ENCODE data around the gene FKBP15. TPM values are rescaled to one million over a fixed set of nuclear protein-coding genes. Genes with fewer than 3 reads are reported as not detected.

Gene FKBP15
- polyA plus RNA-seq, 1 donor from 2014 or later, result 12.1 TPM

- Histone ChIP-seq H3K9ac (ENCODE audit: low read length) (no peak overlapping the region), H3K36me3 (ENCODE audit: insufficient read depth, low read length) (no peaks in the 10 kb centered on the region), H3K4me3 (ENCODE audit: low read length) (no peak overlapping the region), H3K79me2 (replicated peaks; ENCODE audit: insufficient read depth, low read length) (no peaks in the 10 kb centered on the region), H3K27me3 (ENCODE audit: insufficient read depth, low read depth, low read length) (no peaks in the 10 kb centered on the region), H3K9me2 (ENCODE audit: insufficient read depth, low read length) (no peaks in the 10 kb centered on the region), H3F3A (ENCODE audit: insufficient read depth, low read length, poor library complexity, severe bottlenecking) (no peaks in the 10 kb centered on the region), H3K27ac (ENCODE audit: low read length) (no peak overlapping the region), H3K9me3 (ENCODE audit: low read length) (no peaks in the 10 kb centered on the region), H4K20me1 (ENCODE audit: insufficient read depth) (no peaks in the 10 kb centered on the region), H2AFZ (ENCODE audit: low read depth, low read length) (no peak overlapping the region), H3K4me2 (ENCODE audit: low read length) (no peak overlapping the region)
- TF ChIP-seq, protein P1, sequence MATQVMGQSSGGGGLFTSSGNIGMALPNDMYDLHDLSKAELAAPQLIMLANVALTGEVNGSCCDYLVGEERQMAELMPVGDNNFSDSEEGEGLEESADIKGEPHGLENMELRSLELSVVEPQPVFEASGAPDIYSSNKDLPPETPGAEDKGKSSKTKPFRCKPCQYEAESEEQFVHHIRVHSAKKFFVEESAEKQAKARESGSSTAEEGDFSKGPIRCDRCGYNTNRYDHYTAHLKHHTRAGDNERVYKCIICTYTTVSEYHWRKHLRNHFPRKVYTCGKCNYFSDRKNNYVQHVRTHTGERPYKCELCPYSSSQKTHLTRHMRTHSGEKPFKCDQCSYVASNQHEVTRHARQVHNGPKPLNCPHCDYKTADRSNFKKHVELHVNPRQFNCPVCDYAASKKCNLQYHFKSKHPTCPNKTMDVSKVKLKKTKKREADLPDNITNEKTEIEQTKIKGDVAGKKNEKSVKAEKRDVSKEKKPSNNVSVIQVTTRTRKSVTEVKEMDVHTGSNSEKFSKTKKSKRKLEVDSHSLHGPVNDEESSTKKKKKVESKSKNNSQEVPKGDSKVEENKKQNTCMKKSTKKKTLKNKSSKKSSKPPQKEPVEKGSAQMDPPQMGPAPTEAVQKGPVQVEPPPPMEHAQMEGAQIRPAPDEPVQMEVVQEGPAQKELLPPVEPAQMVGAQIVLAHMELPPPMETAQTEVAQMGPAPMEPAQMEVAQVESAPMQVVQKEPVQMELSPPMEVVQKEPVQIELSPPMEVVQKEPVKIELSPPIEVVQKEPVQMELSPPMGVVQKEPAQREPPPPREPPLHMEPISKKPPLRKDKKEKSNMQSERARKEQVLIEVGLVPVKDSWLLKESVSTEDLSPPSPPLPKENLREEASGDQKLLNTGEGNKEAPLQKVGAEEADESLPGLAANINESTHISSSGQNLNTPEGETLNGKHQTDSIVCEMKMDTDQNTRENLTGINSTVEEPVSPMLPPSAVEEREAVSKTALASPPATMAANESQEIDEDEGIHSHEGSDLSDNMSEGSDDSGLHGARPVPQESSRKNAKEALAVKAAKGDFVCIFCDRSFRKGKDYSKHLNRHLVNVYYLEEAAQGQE (IDR thresholded peaks at IDR 0.05; ENCODE audit: borderline replicate concordance), result no peak
- TF ChIP-seq RAD21 (conservative IDR thresholded peaks at IDR 0.05) (no peak), SMC3 (conservative IDR thresholded peaks at IDR 0.05; ENCODE audit: poor library complexity) (no peak), TAF1 (IDR thresholded peaks at IDR 0.05; ENCODE audit: low read depth) (no peak), POLR2AphosphoS5 (IDR thresholded peaks at IDR 0.05) (no peak), EZH2 (IDR thresholded peaks at IDR 0.05; ENCODE audit: borderline replicate concordance, insufficient read depth, low read length, poor library complexity, severe bottlenecking) (no peak), MXI1 (conservative IDR thresholded peaks at IDR 0.05; ENCODE audit: poor library complexity, severe bottlenecking) (no peak), EP300 (conservative IDR thresholded peaks at IDR 0.05; ENCODE audit: poor library complexity, severe bottlenecking) (no peak)
- TF ChIP-seq, protein P2, sequence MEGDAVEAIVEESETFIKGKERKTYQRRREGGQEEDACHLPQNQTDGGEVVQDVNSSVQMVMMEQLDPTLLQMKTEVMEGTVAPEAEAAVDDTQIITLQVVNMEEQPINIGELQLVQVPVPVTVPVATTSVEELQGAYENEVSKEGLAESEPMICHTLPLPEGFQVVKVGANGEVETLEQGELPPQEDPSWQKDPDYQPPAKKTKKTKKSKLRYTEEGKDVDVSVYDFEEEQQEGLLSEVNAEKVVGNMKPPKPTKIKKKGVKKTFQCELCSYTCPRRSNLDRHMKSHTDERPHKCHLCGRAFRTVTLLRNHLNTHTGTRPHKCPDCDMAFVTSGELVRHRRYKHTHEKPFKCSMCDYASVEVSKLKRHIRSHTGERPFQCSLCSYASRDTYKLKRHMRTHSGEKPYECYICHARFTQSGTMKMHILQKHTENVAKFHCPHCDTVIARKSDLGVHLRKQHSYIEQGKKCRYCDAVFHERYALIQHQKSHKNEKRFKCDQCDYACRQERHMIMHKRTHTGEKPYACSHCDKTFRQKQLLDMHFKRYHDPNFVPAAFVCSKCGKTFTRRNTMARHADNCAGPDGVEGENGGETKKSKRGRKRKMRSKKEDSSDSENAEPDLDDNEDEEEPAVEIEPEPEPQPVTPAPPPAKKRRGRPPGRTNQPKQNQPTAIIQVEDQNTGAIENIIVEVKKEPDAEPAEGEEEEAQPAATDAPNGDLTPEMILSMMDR (IDR thresholded peaks at IDR 0.05; ENCODE audit: poor library complexity, severe bottlenecking), result no peak
Measured at GRCh38 chr9:113267911-113268566, 47.0 kb upstream of the FKBP15 start.

DNA sequence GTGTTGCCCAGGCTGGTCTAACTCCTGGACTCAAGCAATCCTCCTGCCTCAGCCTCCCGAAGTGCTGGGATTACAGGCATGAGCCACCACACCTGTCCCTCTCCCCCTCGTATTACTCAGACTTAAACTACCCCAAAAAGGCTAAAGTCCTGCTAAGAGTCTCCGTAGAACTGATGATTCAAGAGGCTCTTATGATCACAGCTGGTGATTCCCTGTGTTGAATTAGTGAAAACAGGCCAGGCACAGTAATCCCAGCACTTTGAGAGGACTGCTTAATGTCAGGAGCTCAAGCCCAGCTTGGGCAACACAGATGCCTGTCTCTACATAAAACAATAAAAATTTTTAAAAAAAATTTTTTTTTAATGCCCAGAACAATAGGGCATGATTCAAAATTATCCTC is 45.1 kb upstream of the FKBP15 start:
- TF ChIP-seq POLR2AphosphoS5 (IDR thresholded peaks at IDR 0.05), result no peak
- no peak for TF ChIP-seq EZH2 (IDR thresholded peaks at IDR 0.05; ENCODE audit: borderline replicate concordance, insufficient read depth, low read length, poor library complexity, severe bottlenecking)
- TF ChIP-seq, protein P2 (IDR thresholded peaks at IDR 0.05; ENCODE audit: poor library complexity, severe bottlenecking), result no peak
- TF ChIP-seq MXI1 (conservative IDR thresholded peaks at IDR 0.05; ENCODE audit: poor library complexity, severe bottlenecking), result no peak
- TF ChIP-seq, protein P1 (IDR thresholded peaks at IDR 0.05; ENCODE audit: borderline replicate concordance), result no peak
- TF ChIP-seq SMC3 (conservative IDR thresholded peaks at IDR 0.05; ENCODE audit: poor library complexity), result no peak
- no peak for TF ChIP-seq RAD21 (conservative IDR thresholded peaks at IDR 0.05)
- TF ChIP-seq TAF1 (IDR thresholded peaks at IDR 0.05; ENCODE audit: low read depth), result no peak
- TF ChIP-seq EP300 (conservative IDR thresholded peaks at IDR 0.05; ENCODE audit: poor library complexity, severe bottlenecking), result no peak
- H3K9me2 ChIP-seq (ENCODE audit: insufficient read depth, low read length), result no peaks in the 10 kb centered on the region
- H3K4me3 ChIP-seq (ENCODE audit: low read length), result no peak overlapping the region
- H3K36me3 ChIP-seq (ENCODE audit: insufficient read depth, low read length), result no peaks in the 10 kb centered on the region
- no peaks in the 10 kb centered on the region for H4K20me1 ChIP-seq (ENCODE audit: insufficient read depth)
- H3K79me2 ChIP-seq (replicated peaks; ENCODE audit: insufficient read depth, low read length), result no peaks in the 10 kb centered on the region
- no peak overlapping the region for H2AFZ ChIP-seq (ENCODE audit: low read depth, low read length)
- H3K4me2 ChIP-seq (ENCODE audit: low read length), result no peak overlapping the region
- H3K9ac ChIP-seq (ENCODE audit: low read length), result no peak overlapping the region
- no peak overlapping the region for H3K27ac ChIP-seq (ENCODE audit: low read length)
- H3F3A ChIP-seq (ENCODE audit: insufficient read depth, low read length, poor library complexity, severe bottlenecking), result no peaks in the 10 kb centered on the region
- H3K9me3 ChIP-seq (ENCODE audit: low read length), result no peaks in the 10 kb centered on the region
- H3K27me3 ChIP-seq (ENCODE audit: insufficient read depth, low read depth, low read length), result no peaks in the 10 kb centered on the region
